ENCODE data around the gene GOSR2.
"Not testable (repeated sequence)": the region's sequence is repeated elsewhere in the genome, so short reads cannot be mapped to it uniquely, and the experiment has no call there.

Gene GOSR2

GRCh38 chr17:46964315-46965265 is 41.6 kb downstream of the GOSR2 start:
- DNase-seq (ENCODE audit: low read depth in 2 of 2), result no peak

GRCh38 chr17:46968224-46968834 is 45.4 kb downstream of the GOSR2 start:
- no peak for DNase-seq (ENCODE audit: low read depth in 2 of 2)

GRCh38 chr17:46968896-46969295 is 45.9 kb downstream of the GOSR2 start:
- no peak for DNase-seq (ENCODE audit: low read depth in 2 of 2)

GRCh38 chr17:46971647-46972300 is 48.8 kb downstream of the GOSR2 start:
- no peak for DNase-seq (ENCODE audit: low read depth in 2 of 2)

DNA sequence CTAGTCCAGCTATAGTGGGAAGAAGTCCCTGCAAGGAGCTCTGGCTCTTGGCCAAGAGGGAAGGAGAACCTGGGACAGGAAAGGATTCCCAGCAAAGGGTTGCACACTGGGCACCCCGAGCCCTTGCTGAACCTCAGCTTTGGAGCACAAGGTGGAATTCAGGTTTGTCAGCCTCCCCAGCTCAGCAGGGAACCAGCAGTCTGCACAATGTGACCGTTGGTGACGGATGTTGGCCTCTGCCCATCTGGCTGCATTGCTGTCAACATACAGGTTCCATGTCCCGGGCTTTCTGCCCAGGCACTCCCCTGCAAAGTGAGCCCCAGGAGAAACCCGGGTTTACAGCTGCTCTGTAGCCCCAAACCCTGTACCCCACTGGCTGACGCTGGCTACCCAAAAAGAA is 49.4 kb downstream of the GOSR2 start:
- DNase-seq (ENCODE audit: low read depth in 2 of 2), result no peak

DNA sequence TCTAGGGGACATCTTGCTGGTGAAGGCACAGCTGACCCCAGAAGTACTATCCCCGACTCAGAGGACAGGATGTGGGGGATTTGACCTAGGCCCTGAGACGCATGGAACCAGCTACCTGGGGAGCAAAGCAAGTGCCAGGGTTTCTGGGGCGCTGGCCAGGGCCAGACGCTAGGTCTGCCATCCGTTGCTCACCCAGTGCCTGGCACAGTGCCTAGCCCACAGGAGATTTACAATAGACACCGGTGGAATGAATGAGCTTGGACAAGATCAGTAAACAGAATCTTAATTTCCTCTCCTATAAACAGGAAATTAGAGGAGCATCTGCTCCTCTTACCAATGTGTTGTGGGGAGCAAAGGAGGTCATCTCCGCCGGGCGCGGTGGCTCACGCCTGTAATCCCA is 51.1 kb downstream of the GOSR2 start:
- no peak for DNase-seq (ENCODE audit: low read depth in 2 of 2)

DNA sequence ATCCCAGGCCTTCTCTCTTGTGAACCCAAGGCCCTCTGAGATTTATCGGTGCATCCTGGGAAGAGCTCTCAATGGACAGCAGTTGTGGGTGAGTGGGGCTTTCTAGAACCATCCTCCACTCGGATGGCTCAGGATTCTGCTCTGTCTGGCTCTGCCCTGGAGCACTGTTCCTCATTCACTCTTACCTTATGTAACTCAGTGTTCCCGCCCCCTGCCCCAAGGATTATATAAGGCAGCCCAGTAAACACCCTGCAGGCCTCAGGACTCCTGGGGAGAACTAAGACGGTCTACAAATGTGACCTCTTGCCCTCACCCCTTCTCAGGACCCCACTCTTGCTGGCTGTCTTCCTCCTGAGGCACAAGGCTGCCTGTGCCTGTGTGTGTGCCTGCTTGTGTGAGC is 52.3 kb downstream of the GOSR2 start:
- DNase-seq (ENCODE audit: low read depth in 2 of 2), result no peak

DNA sequence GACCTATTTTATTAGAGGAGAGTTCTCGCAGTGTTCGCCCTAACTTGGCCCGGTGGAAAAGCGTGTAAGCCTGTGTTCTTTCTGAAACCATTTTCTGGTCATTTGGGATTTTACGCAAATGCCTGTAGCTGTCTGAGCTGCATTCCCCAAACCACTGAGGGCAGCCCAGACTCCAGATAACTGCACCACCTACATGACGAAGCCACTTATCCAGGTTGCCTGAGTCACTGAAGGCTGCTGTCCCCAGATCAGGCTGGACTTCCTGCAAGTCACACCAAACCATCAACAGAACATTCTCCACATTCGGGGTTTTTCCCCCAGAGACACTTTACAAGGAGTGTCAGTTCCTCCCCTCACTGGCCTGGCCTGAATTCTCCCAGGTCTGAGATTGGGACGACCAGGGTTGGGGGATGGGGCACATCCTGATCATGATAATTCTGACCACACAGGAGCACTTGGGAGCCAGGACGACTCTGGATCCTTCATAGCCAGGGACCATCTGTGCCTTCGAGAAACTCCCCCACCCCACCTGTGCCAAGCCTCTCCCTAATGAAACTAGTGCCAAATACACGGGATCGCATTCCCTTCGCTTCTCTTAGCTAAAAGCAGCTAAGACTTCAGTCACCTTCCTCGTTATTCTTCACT is 53.8 kb downstream of the GOSR2 start:
- no peak for DNase-seq (ENCODE audit: low read depth in 2 of 2)

- no peak for DNase-seq (ENCODE audit: low read depth in 2 of 2)
These were observed 54.4 kb downstream of the GOSR2 start for GRCh38 chr17:46977348-46977747.

GRCh38 chr17:46977750-46978488 is 55.0 kb downstream of the GOSR2 start:
- no peak for DNase-seq (ENCODE audit: low read depth in 2 of 2)

GRCh38 chr17:46978489-46979146 is 55.7 kb downstream of the GOSR2 start:
- DNase-seq (ENCODE audit: low read depth in 2 of 2), result no peak

GRCh38 chr17:46979147-46979863 is 56.3 kb downstream of the GOSR2 start, which contains the start of gene RPRML:
Gene RPRML, minus strand, starts transcription at chr17:46979253. Its CDS starts 246 bp downstream, at chr17:46979007.
- DNase-seq (ENCODE audit: low read depth in 2 of 2), result no peak

GRCh38 chr17:46982577-46982976 is 59.6 kb downstream of the GOSR2 start:
- no peak for DNase-seq (ENCODE audit: low read depth in 2 of 2)

- DNase-seq (ENCODE audit: low read depth in 2 of 2), result no peak
These were observed 60.8 kb downstream of the GOSR2 start for GRCh38 chr17:46983782-46984181.

GRCh38 chr17:46984341-46984740 is 61.4 kb downstream of the GOSR2 start:
- DNase-seq (ENCODE audit: low read depth in 2 of 2), result no peak

GRCh38 chr17:46984892-46985291 is 61.9 kb downstream of the GOSR2 start:
- no peak for DNase-seq (ENCODE audit: low read depth in 2 of 2)

DNA sequence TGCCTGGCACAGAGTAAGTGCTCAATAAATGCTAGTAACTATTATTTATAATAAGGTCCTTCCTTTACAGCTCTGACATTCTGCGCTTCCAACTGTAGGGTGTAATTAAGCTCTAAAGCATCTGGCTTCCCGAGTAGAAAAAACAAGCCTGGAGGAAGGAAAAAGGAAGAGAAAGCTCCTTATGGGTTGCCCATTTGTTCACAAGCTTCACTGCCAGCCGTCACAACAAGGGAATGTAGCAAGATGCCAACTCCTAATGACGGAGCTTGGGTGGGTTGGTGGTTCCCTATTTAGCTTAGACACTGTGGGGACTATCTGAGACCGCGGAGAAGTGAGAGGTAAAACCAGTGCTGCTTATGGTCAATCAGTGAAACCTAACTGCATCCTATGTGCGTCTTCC is 63.4 kb downstream of the GOSR2 start:
- DNase-seq (ENCODE audit: low read depth in 2 of 2), result no peak

DNA sequence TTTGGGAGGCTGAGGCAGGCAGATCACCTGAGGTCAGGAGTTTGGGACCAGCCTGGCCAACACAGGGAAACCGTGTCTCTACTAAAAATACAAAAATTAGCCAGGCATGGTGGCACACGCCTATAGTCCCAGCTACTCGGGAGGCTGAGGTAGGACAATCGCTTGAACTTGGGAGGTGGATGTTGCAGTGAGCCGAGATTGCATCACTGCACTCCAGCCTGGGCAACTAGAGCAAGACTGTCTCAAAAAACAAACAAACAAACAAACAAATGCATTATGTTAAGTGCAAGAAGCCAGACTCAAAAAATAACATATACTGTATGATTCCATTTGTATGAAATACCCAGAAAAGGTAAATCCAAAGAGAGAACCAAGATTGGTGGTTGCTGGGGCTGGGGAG is 65.0 kb downstream of the GOSR2 start:
- not testable (repeated sequence) for DNase-seq (ENCODE audit: low read depth in 2 of 2)

DNA sequence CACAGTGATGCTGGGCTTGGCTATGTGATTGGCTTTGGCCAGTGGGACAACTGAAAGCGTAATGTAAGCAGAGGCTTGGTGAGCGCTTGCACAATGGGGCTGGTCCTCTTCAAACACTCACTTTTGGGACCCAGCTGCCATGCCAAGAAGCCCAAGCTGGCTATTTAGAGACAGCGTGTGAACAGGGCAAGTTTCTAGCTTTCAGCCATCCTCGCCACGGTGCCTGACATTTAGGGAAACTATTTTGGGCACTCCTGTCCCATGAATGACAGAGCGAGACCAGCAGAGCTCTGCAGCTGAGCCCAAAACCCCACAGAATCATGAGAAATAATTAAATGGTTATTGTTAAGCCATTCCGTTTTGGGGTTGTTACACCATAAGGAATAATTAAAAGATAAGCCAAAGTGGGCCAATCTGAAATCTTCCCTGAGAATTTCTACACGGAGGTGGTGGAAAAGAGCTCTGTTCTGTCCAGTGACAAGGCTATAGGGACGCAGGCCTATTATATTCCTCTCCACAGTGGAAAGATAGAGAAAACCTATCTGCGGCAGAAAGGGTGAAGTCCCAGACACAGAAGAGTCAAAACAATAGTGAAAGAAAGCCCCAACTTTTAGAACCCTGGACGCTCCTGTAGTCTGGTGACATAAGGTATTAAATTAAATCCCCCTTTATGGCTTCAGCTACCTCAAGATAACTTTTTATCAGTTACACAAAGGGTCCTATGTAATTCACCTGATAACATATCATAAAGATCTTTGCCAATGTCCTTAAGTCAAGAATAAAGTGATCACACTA is 66.9 kb downstream of the GOSR2 start:
- DNase-seq (ENCODE audit: low read depth in 2 of 2), result no peak

All from stimulated activated CD8-positive, alpha-beta memory T cell treated with anti-CD3 and anti-CD28 coated beads, Interleukin-2, amount 100 ng/mL, for 1 hour (primary cell).